Peyer's patch (tissue), 4 donors: ENCODE data around the gene LILRA2. TPM values are rescaled to one million over a fixed set of nuclear protein-coding genes. Genes with fewer than 3 reads are reported as not detected.
"Not testable (repeated sequence)": the region's sequence is repeated elsewhere in the genome, so short reads cannot be mapped to it uniquely, and the experiment has no call there.

ENCODE experiments used
- DNase-seq, 3 donors: peaks; one replicate each; pipeline ENCODE4 v3.0.0-alpha.2; 2017 to 2019
- H3K27ac ChIP-seq, 4 donors: fragments of 200-600 bp; sonication (generic); one replicate each; pipeline ENCODE4 v1.5.1; 2016 to 2019
- H3K27me3 ChIP-seq, 2 donors: fragments of 200-600 bp; sonication (generic); one replicate each; pipeline ENCODE4 v1.5.1; 2019
- H3K36me3 ChIP-seq, 3 donors: fragments of 200-600 bp; sonication (generic); one replicate each; pipeline ENCODE4 v1.5.1; 2016 to 2019
- H3K4me1 ChIP-seq, 4 donors: fragments of 200-600 bp; sonication (generic); one replicate each; pipeline ENCODE4 v1.5.1; 2016 to 2019
- H3K4me3 ChIP-seq, 4 donors: fragments of 200-600 bp; sonication (generic); 1 replicate in 3 of 4; 2 replicates in 1 of 4; pipeline ENCODE4 v1.5.1; 2016 to 2019; ENCODE audit warnings: mild to moderate bottlenecking in 1 of 4
- H3K9me3 ChIP-seq, 4 donors: fragments of 200-600 bp; sonication (generic); one replicate each; pipeline ENCODE4 v1.5.1; 2016 to 2019; ENCODE audit warnings: mild to moderate bottlenecking in 1 of 4
- POLR2A ChIP-seq, 2 donors: fragments of 450-650 bp; IDR thresholded peaks; one replicate each; pipeline ENCODE4 v1.5.1; 2017; ENCODE audit warnings: antibody characterized with exemption in 2 of 2, mild to moderate bottlenecking in 2 of 2, moderate library complexity in 2 of 2
- total RNA-seq, 4 donors: library from RNA; depleted of rRNA; stranded (reverse); fragments of >200 nt; gene quantifications; one replicate each; pipeline ENCODE4 v1.1.0, GENCODE V29; 2016
- TF ChIP-seq, protein P1 (sequence below), 6 experiments: fragments of 450-650 bp in 4 of 6; fragments of 200-600 bp in 2 of 6; sonication (generic) in 1 of 6; IDR thresholded peaks; one replicate each; pipeline ENCODE4 v1.5.1; 2017 to 2019; ENCODE audit warnings: antibody characterized with exemption in 6 of 6, mild to moderate bottlenecking in 3 of 6, moderate library complexity in 1 of 6

LILRA2 gene
- total RNA-seq, 4 donors from 2014 or later: 0.80 to 1.7 TPM; not detected in 2

DNA sequence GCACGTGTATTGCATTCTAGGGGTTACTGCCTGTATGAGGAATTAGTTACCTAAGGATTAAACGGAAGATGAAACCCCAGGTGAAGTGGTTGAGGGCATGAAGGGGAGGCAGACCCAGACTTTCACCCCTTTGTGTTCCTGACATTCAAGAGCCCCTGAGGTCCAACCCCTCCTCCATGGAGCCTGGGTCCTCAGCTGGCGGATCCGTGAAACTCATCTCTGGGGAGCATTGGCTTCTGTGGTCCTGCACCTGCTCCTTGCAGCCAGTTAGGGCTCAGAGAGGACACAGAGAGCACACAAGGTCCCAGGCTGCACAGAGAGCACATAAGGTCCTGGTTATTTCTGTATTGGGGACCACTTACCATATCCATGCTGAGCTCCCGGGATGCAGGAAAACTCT is 12.8 kb downstream of the LILRA2 start:
- DNase-seq: no peak
- Histone ChIP-seq H3K27ac (no peak overlapping the region), H3K27me3 (no peaks in the 10 kb centered on the region), H3K9me3 (no peaks in the 10 kb centered on the region), H3K4me1 (no peaks in the 10 kb centered on the region), H3K4me3 (no peak overlapping the region), H3K36me3 (no peaks in the 10 kb centered on the region)
- TF ChIP-seq, protein P1, sequence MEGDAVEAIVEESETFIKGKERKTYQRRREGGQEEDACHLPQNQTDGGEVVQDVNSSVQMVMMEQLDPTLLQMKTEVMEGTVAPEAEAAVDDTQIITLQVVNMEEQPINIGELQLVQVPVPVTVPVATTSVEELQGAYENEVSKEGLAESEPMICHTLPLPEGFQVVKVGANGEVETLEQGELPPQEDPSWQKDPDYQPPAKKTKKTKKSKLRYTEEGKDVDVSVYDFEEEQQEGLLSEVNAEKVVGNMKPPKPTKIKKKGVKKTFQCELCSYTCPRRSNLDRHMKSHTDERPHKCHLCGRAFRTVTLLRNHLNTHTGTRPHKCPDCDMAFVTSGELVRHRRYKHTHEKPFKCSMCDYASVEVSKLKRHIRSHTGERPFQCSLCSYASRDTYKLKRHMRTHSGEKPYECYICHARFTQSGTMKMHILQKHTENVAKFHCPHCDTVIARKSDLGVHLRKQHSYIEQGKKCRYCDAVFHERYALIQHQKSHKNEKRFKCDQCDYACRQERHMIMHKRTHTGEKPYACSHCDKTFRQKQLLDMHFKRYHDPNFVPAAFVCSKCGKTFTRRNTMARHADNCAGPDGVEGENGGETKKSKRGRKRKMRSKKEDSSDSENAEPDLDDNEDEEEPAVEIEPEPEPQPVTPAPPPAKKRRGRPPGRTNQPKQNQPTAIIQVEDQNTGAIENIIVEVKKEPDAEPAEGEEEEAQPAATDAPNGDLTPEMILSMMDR (IDR thresholded peaks at IDR 0.05): no peak
- TF ChIP-seq POLR2A (IDR thresholded peaks at IDR 0.05): no peak

- Histone ChIP-seq H3K27ac (no peak overlapping the region), H3K4me3 (no peak overlapping the region), H3K9me3 (no peaks in the 10 kb centered on the region), H3K36me3 (no peaks in the 10 kb centered on the region), H3K27me3 (no peaks in the 10 kb centered on the region), H3K4me1 (no peaks in the 10 kb centered on the region)
- TF ChIP-seq POLR2A (IDR thresholded peaks at IDR 0.05): no peak
- TF ChIP-seq, protein P1 (IDR thresholded peaks at IDR 0.05): no peak
- no peak for DNase-seq
These were observed 13.4 kb downstream of the LILRA2 start for GRCh38 chr19:54587026-54587425.

- not testable (repeated sequence) for H3K4me3 ChIP-seq, H3K9me3 ChIP-seq, H3K27ac ChIP-seq, H3K4me1 ChIP-seq, H3K27me3 ChIP-seq, DNase-seq, H3K36me3 ChIP-seq
These were observed 19.9 kb downstream of the LILRA2 start, which contains the start of gene LILRA1 for GRCh38 chr19:54593445-54593844. Gene LILRA1, plus strand, starts transcription at chr19:54593632. Its CDS starts 613 bp downstream, at chr19:54594245.

DNA sequence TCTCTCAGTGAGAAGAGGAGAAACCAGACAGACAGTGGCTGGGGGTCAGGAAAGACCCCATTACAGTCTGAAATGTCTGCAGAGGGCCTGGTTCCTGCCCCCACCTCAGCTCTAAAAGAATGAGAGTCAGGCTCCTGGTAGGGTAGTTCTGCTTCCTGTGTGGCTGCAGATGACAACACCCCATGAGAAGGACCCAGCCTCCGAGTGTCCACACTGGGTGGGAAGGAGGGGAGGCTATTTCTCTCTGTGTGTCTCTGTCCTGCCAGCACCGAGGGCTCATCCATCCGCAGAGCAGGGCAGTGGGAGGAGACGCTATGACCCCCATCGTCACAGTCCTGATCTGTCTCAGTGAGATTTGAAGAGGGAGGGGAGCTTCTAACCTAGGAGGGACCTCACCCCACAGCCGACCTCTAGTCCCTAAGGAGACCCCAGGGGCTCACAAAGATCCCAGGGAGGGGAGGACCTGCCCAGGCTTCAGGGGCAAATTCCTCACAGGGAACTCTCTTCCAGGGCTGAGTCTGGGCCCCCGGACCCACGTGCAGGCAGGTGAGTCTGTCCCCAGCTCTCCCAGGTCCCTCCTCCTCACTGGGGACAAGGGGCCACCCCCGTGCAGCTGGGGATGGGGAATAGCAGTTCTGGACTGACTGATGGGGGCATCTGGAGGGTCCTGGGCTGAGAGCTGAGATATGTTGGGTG is 20.5 kb downstream of the LILRA2 start:
- not testable (repeated sequence) for H3K27ac ChIP-seq, H3K9me3 ChIP-seq, H3K27me3 ChIP-seq, H3K4me1 ChIP-seq, H3K4me3 ChIP-seq, DNase-seq, H3K36me3 ChIP-seq

DNA sequence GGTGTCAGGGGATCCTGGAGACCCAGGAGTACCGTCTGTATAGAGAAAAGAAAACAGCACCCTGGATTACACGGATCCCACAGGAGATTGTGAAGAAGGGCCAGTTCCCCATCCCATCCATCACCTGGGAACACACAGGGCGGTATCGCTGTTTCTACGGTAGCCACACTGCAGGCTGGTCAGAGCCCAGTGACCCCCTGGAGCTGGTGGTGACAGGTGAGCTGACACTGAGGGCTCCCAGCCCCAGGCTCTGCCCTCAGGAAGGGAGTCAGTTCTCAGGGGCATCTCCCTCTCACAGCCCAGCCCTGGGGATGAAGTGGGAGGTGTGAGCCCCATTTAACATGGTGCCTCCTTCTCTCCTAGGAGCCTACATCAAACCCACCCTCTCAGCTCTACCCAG is 21.1 kb downstream of the LILRA2 start:
- no peaks in the 10 kb centered on the region for H3K27me3 ChIP-seq
- no peaks in the 10 kb centered on the region for H3K9me3 ChIP-seq
- no peak overlapping the region for H3K27ac ChIP-seq
- no peaks in the 10 kb centered on the region for H3K4me1 ChIP-seq
- TF ChIP-seq, protein P1 (IDR thresholded peaks at IDR 0.05): no peak
- TF ChIP-seq POLR2A (IDR thresholded peaks at IDR 0.05): no peak
- H3K36me3 ChIP-seq: no peaks in the 10 kb centered on the region
- DNase-seq: no peak
- no peak overlapping the region for H3K4me3 ChIP-seq

DNA sequence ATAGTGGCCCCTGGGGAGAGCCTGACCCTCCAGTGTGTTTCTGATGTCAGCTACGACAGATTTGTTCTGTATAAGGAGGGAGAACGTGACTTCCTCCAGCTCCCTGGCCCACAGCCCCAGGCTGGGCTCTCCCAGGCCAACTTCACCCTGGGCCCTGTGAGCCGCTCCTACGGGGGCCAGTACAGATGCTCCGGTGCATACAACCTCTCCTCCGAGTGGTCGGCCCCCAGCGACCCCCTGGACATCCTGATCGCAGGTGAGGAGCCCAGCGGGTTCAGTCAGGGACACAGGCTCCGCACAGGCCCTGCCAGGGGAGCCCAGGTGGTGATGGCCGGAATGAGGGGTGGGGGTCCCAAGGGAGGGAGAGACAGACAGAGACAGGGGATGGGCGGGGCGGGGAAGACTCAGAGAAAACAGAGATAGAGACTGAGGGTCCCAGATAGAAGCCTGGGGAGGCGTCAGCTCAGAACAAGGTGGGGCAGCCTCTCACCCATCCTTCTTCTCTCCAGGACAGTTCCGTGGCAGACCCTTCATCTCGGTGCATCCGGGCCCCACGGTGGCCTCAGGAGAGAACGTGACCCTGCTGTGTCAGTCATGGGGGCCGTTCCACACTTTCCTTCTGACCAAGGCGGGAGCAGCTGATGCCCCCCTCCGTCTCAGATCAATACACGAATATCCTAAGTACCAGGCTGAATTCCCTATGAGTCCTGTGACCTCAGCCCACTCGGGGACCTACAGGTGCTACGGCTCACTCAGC is 22.3 kb downstream of the LILRA2 start:
- H3K36me3 ChIP-seq, H3K27me3 ChIP-seq, H3K4me3 ChIP-seq, H3K4me1 ChIP-seq, H3K9me3 ChIP-seq, H3K27ac ChIP-seq, DNase-seq: not testable (repeated sequence)

- no peaks in the 10 kb centered on the region for H3K27me3 ChIP-seq
These were observed 26.6 kb downstream of the LILRA2 start for GRCh38 chr19:54600212-54600611.

More at GRCh38 chr19:54600212-54600611, 26.6 kb downstream of the LILRA2 start:
- Histone ChIP-seq H3K9me3 (no peaks in the 10 kb centered on the region), H3K36me3 (no peaks in the 10 kb centered on the region), H3K4me3 (no peak overlapping the region), H3K4me1 (no peaks in the 10 kb centered on the region), H3K27ac (no peak overlapping the region)
- TF ChIP-seq, protein P1 (IDR thresholded peaks at IDR 0.05): no peak
- no peak for TF ChIP-seq POLR2A (IDR thresholded peaks at IDR 0.05)
- no peak for DNase-seq
